Measurements from ENCODE around the gene ACACB.
"Not testable (repeated sequence)": the region's sequence is repeated elsewhere in the genome, so short reads cannot be mapped to it uniquely, and the experiment has no call there.

Gene ACACB

DNA sequence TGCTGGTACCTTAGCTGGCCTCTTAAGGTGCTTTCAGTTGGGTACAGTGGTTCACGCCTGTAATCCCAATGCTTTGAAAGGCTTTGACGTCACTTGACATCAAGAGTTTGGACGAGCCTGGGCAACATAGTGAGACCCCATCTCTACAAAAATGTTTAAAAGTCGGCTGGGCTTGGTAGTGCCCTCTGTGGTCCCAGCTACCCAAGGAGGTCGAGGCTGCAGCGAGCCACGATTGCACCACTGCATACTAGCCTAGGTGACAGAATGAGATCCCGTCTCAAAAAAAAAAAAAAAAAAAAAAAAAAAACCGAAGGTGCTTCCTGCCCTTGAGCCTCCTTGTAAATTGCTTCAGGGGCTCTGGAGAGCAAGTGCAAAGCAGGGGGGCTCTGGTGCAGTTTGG, 50.0 kb downstream of the ACACB start:
- no peak overlapping the region for H3K4me3 ChIP-seq (ENCODE audit: low read depth, low read length)
- no peak for DNase-seq (ENCODE audit: low read depth)

DNA sequence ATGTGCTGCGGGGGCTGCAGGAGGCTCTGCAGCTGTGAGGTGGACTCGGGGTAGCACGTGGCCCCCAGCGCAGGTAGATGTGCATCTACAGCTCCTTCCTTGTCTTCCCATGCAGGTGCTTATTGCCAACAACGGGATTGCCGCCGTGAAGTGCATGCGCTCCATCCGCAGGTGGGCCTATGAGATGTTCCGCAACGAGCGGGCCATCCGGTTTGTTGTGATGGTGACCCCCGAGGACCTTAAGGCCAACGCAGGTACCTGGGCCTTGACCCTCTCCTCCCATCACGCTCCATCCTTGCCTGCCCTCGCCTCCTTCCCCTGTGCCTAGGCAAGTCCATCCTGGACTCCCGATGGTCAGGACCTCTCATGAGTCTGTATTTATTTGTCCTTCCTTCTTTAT, 51.4 kb downstream of the ACACB start:
- no peak overlapping the region for H3K4me3 ChIP-seq (ENCODE audit: low read depth, low read length)
- DNase-seq (ENCODE audit: low read depth), result no peak

DNA sequence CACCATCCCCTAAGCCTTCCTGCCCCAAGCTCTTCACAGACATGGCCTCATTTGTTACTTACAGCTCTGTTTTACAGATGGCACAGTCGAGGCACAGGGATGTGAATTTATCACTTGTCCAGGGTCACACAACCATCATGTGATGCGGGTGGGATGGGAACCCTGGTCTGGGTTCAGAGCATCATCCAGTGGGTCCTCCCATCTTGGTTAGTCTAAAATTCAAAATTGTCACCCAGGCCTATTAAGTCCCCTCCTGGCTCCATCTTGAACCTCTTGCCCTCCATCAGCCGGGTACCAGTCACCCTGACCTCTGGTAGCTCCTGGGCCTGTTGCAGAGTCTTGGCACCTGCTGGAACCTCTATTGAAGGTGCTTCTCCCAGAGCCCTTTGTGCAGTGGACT, 52.9 kb downstream of the ACACB start:
- H3K4me3 ChIP-seq (ENCODE audit: low read depth, low read length), result no peak overlapping the region
- no peak for DNase-seq (ENCODE audit: low read depth)

DNA sequence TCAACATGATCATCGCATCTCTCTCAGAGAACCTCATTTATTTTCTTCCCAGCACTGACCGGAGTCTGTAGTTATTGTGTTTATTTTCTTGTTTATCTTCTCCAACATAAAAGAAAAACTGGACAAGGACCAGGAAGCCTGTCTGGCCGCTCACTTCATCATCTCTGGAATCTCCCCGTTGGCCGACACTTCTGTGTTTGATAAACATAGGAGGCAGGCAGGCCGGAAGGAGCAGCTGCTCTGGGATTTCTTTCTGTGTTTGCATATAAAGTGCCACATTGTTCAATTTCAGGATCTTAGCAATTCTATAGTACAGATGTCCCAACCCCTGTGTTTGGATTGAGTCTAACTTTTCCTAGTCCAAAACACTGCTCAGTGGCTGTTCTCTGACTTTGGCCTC, 53.3 kb downstream of the ACACB start:
- no peak overlapping the region for H3K4me3 ChIP-seq (ENCODE audit: low read depth, low read length)
- DNase-seq (ENCODE audit: low read depth), result no peak

DNA sequence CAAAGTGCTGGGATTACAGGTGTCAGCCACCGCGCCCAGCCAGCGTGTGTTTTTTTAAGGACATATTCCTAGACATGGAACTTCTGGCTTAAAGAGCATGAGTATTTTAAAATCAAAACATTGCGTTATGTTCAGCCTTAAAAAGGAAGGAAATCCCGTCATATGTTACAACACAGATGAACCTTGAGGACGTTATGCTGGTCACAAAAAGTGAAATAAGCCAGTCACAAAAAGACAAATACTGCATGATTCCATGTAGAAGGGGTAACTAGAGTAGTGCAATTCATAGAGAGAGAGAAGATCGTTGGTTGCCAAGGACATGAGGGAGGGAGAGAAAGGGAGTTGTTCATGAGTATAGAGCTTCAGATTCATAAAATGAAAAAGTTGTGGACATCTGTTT, 53.9 kb downstream of the ACACB start:
- no peak for DNase-seq (ENCODE audit: low read depth)
- H3K4me3 ChIP-seq (ENCODE audit: low read depth, low read length), result no peak overlapping the region

DNA sequence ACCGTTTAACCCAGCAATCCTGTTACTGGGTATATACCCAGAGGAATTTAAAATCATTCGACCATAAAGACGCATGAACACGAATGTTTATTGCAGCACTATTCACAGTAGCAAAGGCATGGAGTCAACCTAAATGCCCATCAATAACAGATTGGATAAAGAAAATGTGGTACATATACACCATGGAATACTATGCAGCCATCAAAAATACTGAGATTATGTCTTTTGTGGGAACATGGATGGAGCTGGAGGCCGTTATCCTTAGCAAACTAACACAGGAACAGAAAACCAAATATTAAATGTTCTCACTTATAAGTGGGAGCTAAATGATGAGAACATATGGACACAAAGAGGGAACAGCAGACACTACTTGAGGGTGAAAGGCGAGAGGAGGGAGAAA, 56.4 kb downstream of the ACACB start:
- not testable (repeated sequence) for H3K4me3 ChIP-seq (ENCODE audit: low read depth, low read length); DNase-seq (ENCODE audit: low read depth)

DNA sequence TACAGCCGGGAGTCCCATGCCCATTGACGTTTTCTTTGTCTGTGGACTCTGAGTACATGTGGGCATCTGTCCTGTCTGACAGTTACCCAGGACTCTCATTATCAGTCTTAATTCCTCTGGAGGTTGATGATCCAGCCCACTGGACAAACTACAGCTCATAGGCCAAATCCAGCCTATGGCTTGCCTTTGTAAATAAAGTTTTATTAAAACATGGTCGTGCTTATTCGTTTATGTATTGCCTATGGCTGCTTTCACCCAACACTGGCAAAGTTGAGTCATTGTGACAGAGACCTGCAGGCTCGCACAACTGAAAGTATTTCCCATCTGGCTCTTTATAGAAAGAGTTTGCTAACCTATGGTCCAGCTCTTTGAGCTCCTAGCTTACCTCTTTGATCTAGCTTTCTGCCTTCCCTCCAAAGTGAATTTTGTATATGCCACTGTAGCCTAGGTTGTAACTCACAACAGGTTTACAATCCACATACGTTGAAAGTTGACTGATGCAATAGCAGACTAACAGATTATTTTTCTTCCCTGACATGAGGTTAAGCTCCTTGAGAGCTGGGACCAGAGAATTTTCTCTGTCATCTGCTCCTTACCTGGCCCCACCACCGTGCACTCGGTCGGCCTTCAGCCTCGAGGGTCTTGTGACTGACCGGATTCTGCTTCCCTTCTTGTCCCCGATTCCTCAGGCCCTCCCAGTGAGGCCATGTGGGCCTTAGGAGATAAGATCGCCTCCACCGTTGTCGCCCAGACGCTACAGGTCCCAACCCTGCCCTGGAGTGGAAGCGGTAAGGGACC, 57.3 kb downstream of the ACACB start:
- DNase-seq (ENCODE audit: low read depth), result no peak
- H3K4me3 ChIP-seq (ENCODE audit: low read depth, low read length), result no peak overlapping the region

DNA sequence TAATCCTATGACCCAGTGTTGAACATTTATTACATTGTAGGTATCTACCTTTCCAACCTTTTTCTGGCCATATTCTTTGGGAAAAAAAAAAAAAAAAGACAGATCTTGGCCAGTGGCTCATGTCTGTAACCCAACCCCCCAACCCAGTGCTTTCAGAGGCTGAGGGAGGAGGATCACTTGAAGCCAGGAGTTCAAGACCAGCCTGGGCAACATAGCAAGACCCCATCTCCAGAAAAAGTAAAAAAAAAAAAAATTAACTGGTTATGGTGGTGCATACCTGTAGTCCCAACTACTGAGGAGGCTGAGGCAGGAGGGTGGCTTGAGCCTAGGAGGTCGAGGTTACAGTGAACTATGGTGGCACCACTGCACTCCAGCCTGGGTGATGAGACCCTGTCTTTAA, 58.1 kb downstream of the ACACB start:
- no peak overlapping the region for H3K4me3 ChIP-seq (ENCODE audit: low read depth, low read length)
- no peak for DNase-seq (ENCODE audit: low read depth)

DNA sequence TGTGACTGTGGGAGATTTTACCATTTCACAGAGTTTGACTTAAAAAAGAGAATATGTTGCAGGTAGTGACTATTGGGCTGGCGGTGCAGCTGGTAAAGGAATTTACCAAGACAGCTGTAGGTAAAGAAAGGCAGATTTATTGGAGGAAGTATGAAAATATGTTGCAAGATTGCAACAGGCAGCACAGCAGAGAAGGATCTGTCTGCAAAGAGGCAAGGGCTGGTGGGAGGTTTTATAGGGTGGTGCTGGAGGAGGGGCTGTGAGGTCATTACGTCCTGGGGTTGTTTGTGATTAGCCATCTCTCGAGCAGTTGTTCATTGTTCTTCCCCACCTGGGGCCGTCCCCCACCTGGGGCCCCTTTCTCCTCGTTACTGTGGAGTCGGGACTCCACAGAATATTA, 62.1 kb downstream of the ACACB start:
- no peak for DNase-seq (ENCODE audit: low read depth)
- H3K4me3 ChIP-seq (ENCODE audit: low read depth, low read length), result no peak overlapping the region

DNA sequence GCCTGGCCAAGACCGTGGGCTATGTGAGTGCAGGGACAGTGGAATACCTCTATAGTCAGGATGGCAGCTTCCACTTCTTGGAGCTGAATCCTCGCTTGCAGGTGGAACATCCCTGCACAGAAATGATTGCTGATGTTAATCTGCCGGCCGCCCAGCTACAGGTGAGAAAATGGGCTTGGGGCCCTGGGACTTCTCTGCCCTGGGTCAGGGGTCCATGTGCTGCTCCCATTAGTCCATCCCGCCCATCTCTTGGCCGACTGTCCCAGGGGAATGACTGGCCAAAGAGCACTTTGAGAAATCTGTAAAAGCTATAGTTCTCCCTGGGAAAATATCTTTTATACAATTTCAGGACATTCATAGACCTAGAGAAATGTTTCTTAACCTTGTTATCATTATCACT, 63.5 kb downstream of the ACACB start:
- DNase-seq (ENCODE audit: low read depth), result no peak
- H3K4me3 ChIP-seq (ENCODE audit: low read depth, low read length), result no peak overlapping the region

DNA sequence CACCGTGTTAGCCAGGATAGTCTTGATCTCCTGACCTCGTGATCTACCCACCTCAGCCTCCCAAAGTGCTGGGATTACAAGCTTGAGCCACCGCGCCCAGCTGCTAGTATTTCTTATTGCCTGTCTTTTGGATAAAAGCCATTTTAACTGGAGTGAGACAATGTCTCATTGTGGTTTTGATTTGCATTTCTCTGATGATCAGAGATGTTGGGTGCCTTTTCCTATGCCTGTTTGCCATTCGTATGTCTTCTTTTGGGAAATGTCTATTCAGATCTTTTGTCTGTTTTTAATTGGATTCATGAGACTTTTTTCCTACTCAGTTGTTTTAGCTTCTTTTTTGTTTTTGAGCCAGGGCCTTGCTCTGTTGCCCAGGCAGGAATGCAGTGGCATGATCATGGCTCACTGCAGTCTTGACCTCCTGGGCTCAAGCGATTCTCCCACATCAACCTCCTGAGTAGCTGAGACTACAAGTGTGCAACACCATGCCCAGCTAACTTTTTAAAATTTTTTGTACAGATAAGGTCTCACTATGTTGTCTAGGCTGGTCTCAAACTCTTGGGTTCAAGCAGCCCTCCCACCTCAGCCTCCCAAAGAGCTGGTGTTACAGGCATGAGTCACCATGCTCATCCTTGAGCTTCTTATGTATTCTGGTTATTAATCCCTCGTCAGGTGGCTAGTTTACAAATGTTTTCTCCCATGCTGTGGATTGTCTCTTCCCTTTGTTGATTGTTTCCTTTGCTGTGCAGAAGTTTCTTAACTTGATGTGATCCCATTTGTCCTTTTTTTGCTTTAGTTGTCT, 65.9 kb downstream of the ACACB start:
- no peak for DNase-seq (ENCODE audit: low read depth)
- no peak overlapping the region for H3K4me3 ChIP-seq (ENCODE audit: low read depth, low read length)

DNA sequence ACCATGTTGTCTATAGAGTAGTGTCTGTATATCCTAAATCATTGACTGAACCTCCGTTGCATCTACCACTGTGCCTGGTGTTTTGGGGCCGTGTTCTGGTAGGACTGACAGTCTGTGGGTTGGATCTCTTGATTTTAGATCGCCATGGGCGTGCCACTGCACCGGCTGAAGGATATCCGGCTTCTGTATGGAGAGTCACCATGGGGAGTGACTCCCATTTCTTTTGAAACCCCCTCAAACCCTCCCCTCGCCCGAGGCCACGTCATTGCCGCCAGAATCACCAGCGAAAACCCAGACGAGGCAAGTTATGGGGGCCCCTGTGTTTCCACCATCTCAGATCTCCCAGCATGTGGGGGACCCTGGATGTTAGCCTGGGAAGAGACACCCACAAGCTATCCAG, 69.1 kb downstream of the ACACB start:
- no peak overlapping the region for H3K4me3 ChIP-seq (ENCODE audit: low read depth, low read length)
- no peak for DNase-seq (ENCODE audit: low read depth)

DNA sequence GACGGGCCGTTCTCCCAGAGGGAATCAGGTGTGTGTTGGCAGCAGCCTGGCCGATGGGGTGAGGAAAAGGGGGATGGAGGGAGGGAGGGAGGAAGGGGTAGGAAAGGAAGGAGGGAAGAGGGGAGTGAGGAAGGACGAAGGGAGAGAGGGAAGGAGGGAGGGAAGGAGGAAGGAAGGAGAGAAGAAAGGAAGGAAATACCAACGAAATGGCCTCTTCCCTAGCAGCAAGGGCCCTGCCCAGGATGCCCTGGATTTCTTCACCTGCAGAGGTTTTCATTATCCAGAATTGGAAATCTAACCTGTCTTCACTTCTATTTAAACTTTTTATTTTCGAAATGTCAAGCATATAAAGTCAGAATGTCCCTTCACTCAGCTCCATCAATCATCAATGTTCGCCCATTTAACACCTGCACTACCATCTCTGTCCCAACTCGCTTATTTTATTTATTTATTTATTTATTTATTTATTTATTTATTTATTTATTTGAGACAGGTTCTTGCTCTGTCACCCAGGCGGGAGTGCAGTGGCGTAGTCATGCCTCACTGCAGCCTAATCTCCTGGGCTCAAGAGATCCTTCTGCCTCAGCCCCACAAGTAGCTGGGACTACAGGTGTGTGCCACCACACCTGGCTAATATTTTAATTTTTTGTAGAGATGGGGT, 70.7 kb downstream of the ACACB start:
- DNase-seq (ENCODE audit: low read depth), result no peak
- no peak overlapping the region for H3K4me3 ChIP-seq (ENCODE audit: low read depth, low read length)

DNA sequence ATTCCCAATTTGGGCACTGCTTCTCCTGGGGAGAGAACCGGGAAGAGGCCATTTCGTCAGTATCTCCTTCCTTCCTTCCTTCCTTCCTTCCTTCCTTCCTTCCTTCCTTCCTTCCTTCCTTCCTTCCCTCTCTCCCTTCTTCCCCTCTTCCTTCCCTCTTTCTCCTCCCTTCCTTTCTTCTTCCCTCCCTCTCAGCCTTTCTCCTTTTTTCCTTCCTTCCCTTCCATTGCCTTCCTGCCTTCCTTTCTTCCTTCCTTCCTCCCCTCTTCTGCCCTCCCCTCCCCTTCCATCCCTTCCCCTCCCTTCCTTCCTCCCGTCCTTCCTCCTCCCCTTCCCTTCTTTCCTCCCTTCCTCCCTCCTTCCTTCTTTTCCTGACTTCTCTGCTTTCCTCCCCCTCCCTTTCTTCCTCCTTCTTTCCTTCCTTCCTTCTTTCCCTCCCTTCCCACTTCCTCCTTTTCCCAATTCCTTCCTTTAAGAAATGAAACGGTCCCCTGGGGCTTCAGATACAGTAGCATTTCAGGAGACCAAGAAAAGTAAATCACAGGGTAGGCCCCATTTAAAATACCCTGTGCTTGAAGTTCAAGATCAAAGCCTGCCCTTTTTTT, 71.8 kb downstream of the ACACB start:
- no peak overlapping the region for H3K4me3 ChIP-seq (ENCODE audit: low read depth, low read length)
- DNase-seq (ENCODE audit: low read depth), result no peak

DNA sequence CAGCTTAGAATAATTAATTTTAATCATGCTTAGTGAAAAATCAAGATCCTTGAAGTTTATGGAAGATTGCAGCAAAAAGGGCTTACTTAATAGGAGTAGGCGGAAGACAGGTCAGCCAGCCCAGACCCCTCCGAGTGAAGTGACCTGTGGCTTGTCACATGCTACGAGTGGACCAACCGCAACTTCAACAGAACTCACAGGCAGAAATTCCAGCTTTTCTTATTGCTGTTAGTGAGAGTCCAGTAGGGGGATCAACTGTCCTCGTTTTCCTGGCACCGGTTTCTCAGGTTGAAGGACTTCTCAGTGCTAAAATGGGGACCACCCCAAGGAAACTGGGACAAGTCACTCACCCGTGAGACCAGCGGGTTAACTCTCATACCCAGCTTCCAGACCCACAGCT, 72.9 kb downstream of the ACACB start:
- no peak for DNase-seq (ENCODE audit: low read depth)
- no peak overlapping the region for H3K4me3 ChIP-seq (ENCODE audit: low read depth, low read length)

DNA sequence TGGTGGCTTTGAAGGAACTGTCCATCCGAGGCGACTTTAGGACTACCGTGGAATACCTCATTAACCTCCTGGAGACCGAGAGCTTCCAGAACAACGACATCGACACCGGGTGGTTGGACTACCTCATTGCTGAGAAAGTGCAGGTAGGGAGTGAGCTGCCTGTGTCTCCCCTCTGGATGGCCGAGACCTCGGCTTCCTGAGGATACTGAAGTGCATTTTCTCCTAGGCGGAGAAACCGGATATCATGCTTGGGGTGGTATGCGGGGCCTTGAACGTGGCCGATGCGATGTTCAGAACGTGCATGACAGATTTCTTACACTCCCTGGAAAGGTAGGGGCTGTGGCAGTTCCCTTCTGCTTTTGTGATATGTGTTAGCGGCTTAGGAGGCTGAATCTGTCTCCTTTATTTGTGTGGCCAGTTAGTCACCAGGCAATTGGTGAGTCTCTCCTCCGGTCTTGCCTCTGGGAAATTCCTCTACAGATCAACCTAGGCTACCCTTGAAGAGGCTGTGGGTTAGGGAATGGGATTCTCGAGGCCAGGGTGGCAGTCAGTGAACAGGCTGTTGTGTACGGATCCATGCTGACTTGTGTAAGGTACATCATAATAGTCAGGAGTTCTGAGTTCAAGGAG, 75.3 kb downstream of the ACACB start:
- no peak for DNase-seq (ENCODE audit: low read depth)

DNA sequence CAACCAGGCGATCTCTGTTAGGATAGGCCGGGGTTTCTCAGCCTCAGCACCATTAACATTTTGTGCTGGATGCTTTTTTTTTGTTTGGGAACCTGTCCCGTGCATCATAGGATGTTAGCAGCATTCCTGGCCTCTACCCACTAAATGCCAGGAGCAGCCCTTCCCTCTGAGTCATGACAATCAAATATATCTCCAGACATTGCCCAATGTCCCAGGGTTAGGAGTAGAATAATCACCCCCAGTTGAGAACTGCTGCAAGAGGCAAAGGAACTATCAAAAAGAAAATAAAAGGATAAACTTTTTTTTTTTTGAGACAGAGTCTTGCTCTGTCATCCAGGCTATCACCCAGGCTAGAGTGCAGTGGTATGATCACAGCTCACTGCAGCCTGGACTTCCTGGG, 76.0 kb downstream of the ACACB start:
- H3K4me3 ChIP-seq (ENCODE audit: low read depth, low read length), result no peak overlapping the region
- peak; percentile 16 for DNase-seq (ENCODE audit: low read depth)

More for the DNA sequence above, 75.3 kb downstream of the ACACB start:
- no peak overlapping the region for H3K4me3 ChIP-seq (ENCODE audit: low read depth, low read length)

DNA sequence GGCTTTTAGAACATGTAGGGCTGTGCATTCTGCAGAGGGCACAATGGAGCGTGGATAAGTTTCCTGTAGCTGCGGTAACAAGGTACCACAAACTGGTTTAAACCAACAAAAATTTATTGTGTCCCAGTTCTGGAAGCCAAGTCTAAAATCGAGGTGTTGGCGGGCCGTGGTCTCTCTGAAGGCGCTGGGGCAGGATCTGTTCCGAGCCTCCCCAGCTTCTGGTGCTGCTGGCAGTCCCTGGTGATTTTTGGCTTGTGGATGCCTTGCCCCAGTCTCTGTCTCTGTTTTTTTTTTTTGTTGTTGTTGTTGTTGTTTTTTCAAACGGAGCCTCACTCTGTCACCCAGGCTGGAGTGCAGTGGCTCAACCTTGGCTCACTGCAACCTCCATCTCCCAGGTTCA, 77.5 kb downstream of the ACACB start:
- DNase-seq (ENCODE audit: low read depth), result no peak
- no peak overlapping the region for H3K4me3 ChIP-seq (ENCODE audit: low read depth, low read length)

DNA sequence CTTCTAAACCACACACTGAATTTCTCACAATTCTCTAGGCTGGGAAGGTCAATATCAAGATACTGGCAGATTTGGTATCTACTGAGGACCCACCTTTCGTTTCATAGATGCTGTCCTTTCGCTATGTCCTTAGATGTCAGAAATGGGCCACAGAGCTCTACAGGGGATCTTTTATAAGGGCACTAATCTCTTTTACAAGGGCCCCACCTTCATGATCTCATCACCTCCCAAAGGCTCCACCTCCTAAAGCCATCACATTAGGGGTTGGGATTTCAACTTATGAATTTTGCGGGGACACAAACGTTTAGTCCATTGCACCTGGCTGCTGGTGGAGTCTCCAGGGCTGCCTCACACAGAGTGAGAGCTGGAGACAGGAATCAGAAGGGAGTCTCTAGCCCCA, 79.9 kb downstream of the ACACB start:
- no peak overlapping the region for H3K4me3 ChIP-seq (ENCODE audit: low read depth, low read length)
- DNase-seq (ENCODE audit: low read depth), result no peak

DNA sequence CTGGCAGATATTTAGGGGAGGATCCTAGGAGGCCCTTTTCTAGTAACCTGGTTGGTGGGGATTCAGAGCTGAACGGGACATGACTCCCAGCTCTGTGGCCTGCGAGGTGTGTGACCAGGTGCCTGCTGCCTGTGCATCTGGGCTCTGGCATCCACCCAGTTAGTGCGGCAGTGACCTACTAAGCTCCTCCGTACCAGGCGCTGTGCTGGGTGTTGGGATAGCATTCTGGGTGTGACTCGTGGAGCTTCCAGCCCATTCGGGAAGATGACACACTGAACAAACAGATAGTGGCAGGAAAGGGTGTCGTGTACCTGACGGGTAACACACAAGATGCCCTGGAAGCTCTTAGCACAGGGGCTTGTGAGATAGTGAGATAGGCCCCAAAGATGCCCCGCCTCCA, 80.9 kb downstream of the ACACB start:
- no peak for DNase-seq (ENCODE audit: low read depth)
- H3K4me3 ChIP-seq (ENCODE audit: low read depth, low read length), result no peak overlapping the region

All from skeletal muscle cell (primary cell).